Neural progenitor cell (in vitro differentiated cells): ENCODE measurements around the gene CRTC3. TPM values are rescaled to one million over a fixed set of nuclear protein-coding genes. Genes with fewer than 3 reads are reported as not detected.

ENCODE experiments used
- DNase-seq: peaks from one replicate; pipeline ENCODE4 v3.0.0-alpha.2; 2016; ENCODE audit warnings: low spot score
- H2AFZ ChIP-seq: fragments of 200-600 bp; sonication (generic); replicated peaks from 2 replicates; pipeline ENCODE4 v1.6.1; 2016; ENCODE audit warnings: antibody characterized with exemption
- H3F3A ChIP-seq: fragments of 200-600 bp; sonication (generic); 2 replicates; pipeline ENCODE4 v1.6.1; 2016; ENCODE audit warnings: antibody characterized with exemption, low read depth
- H3K27ac ChIP-seq: fragments of 200-600 bp; sonication (generic); 2 replicates; pipeline ENCODE4 v1.5.1; 2016; ENCODE audit warnings: mild to moderate bottlenecking
- H3K27me3 ChIP-seq: fragments of 200-600 bp; sonication (generic); 2 replicates; pipeline ENCODE4 v1.6.1; 2016; ENCODE audit warnings: mild to moderate bottlenecking, moderate library complexity
- H3K36me3 ChIP-seq: fragments of 200-600 bp; sonication (generic); 2 replicates; pipeline ENCODE4 v1.5.1; 2016
- H3K4me1 ChIP-seq: fragments of 200-600 bp; sonication (generic); 2 replicates; pipeline ENCODE4 v1.6.1; 2016; ENCODE audit warnings: mixed run types
- H3K4me2 ChIP-seq: fragments of 200-600 bp; sonication (generic); 2 replicates; pipeline ENCODE4 v1.6.1; 2016
- H3K4me3 ChIP-seq: fragments of 200-600 bp; sonication (generic); 2 replicates; pipeline ENCODE4 v1.5.1; 2016
- H3K79me2 ChIP-seq: fragments of 200-600 bp; sonication (generic); 2 replicates; pipeline ENCODE4 v1.6.1; 2016; ENCODE audit warnings: low read depth
- H3K9ac ChIP-seq: fragments of 200-600 bp; sonication (generic); 2 replicates; pipeline ENCODE4 v1.6.1; 2016
- H3K9me3 ChIP-seq: fragments of 200-600 bp; sonication (generic); 2 replicates; pipeline ENCODE4 v1.5.1; 2016; ENCODE audit warnings: low read depth
- H4K20me1 ChIP-seq: fragments of 200-600 bp; sonication (generic); 2 replicates; pipeline ENCODE4 v1.6.1; 2016; ENCODE audit warnings: low read depth
- H3K27ac Mint-ChIP-seq: 3 replicates; pipeline ENCODE4 v1.8.0; 2021; ENCODE audit warnings: mixed read lengths
- H3K27me3 Mint-ChIP-seq: 2 replicates; pipeline ENCODE4 v1.8.0; 2022; ENCODE audit warnings: low read depth, mild to moderate bottlenecking, inconsistent platforms, moderate library complexity, mixed read lengths; ENCODE audit not compliant: insufficient read depth
- H3K36me3 Mint-ChIP-seq: 3 replicates; pipeline ENCODE4 v1.8.0; 2021; ENCODE audit warnings: mixed read lengths
- H3K4me1 Mint-ChIP-seq: 3 replicates; pipeline ENCODE4 v1.8.0; 2021; ENCODE audit warnings: mixed read lengths
- H3K4me3 Mint-ChIP-seq: 3 replicates; pipeline ENCODE4 v1.8.0; 2021; ENCODE audit warnings: mild to moderate bottlenecking, moderate library complexity, mixed read lengths
- H3K9me3 Mint-ChIP-seq: 3 replicates; pipeline ENCODE4 v1.8.0; 2020; ENCODE audit warnings: mixed read lengths
- CTCF ChIP-seq: fragments of 200-600 bp; sonication (generic); IDR thresholded peaks from 2 replicates; pipeline ENCODE4 v1.5.1; 2017; ENCODE audit warnings: antibody characterized with exemption, mild to moderate bottlenecking
- EZH2 ChIP-seq: fragments of 200-600 bp; sonication (generic); IDR thresholded peaks from 2 replicates; pipeline ENCODE4 v1.6.1; 2017; ENCODE audit warnings: antibody characterized with exemption, mild to moderate bottlenecking, moderate library complexity
- EZH2phosphoT487 ChIP-seq: fragments of 200-600 bp; sonication (generic); IDR thresholded peaks from 2 replicates; pipeline ENCODE4 v1.6.1; 2017; ENCODE audit warnings: antibody characterized with exemption
- total RNA-seq: library from RNA; depleted of rRNA; stranded (reverse); fragments of >200 nt; gene quantifications from 2 replicates; pipeline ENCODE4 v1.2.3, GENCODE V29; 2015; ENCODE audit warnings: low replicate concordance

Gene CRTC3
- total RNA-seq, 1 donor from 2014 or later: 4.9 TPM

GRCh38 chr15:90588427-90588826, 58.7 kb downstream of the CRTC3 start:
- H3K36me3 Mint-ChIP-seq: peaks cover 2% of the 10 kb centered on the region

GRCh38 chr15:90591524-90591923, 61.8 kb downstream of the CRTC3 start:
- H3K27me3 Mint-ChIP-seq: peaks cover 4% of the 10 kb centered on the region
- no peaks in the 10 kb centered on the region for H3K9me3 ChIP-seq

More at GRCh38 chr15:90588427-90588826, 58.7 kb downstream of the CRTC3 start:
- peaks cover 8% of the 10 kb centered on the region for H3K4me1 ChIP-seq
- no peak overlapping the region for H3K4me2 ChIP-seq
- peaks cover 4% of the 10 kb centered on the region for H3K27me3 Mint-ChIP-seq
- no peaks in the 10 kb centered on the region for H3K9me3 Mint-ChIP-seq
- H3K4me3 Mint-ChIP-seq: no peak overlapping the region
- no peaks in the 10 kb centered on the region for H3K79me2 ChIP-seq
- no peaks in the 10 kb centered on the region for H3K27me3 ChIP-seq
- no peak overlapping the region for H3K27ac ChIP-seq
- no peak overlapping the region for H3K9ac ChIP-seq
- H3K4me3 ChIP-seq: no peak overlapping the region
- H2AFZ ChIP-seq: no peak overlapping the region
- no peak for TF ChIP-seq EZH2
- TF ChIP-seq EZH2phosphoT487: no peak
- no peak for TF ChIP-seq CTCF
- peaks cover 11% of the 10 kb centered on the region for H3F3A ChIP-seq
- H3K9me3 ChIP-seq: no peaks in the 10 kb centered on the region
- peaks cover 8% of the 10 kb centered on the region for H3K4me1 Mint-ChIP-seq
- H3K27ac Mint-ChIP-seq: no peak overlapping the region
- no peaks in the 10 kb centered on the region for H4K20me1 ChIP-seq
- no peaks in the 10 kb centered on the region for H3K36me3 ChIP-seq
- no peak for DNase-seq

GRCh38 chr15:90592131-90592881, 62.6 kb downstream of the CRTC3 start:
- no peak overlapping the region for H3K27ac Mint-ChIP-seq
- H3K4me3 Mint-ChIP-seq: no peak overlapping the region
- no peak overlapping the region for H3K27ac ChIP-seq
- no peaks in the 10 kb centered on the region for H3K4me1 ChIP-seq
- no peak overlapping the region for H3K4me2 ChIP-seq
- no peak for TF ChIP-seq CTCF
- TF ChIP-seq EZH2phosphoT487: no peak
- no peak for TF ChIP-seq EZH2
- H4K20me1 ChIP-seq: no peaks in the 10 kb centered on the region
- H3K36me3 Mint-ChIP-seq: peaks cover 5% of the 10 kb centered on the region
- H3K4me1 Mint-ChIP-seq: peaks cover 9% of the 10 kb centered on the region
- H3K36me3 ChIP-seq: no peaks in the 10 kb centered on the region
- H3K27me3 Mint-ChIP-seq: peaks cover 4% of the 10 kb centered on the region
- H3K27me3 ChIP-seq: no peaks in the 10 kb centered on the region
- H3F3A ChIP-seq: no peaks in the 10 kb centered on the region
- DNase-seq: no peak
- no peaks in the 10 kb centered on the region for H3K79me2 ChIP-seq
- no peak overlapping the region for H3K4me3 ChIP-seq
- no peak overlapping the region for H3K9ac ChIP-seq
- H3K9me3 Mint-ChIP-seq: no peaks in the 10 kb centered on the region
- H3K9me3 ChIP-seq: no peaks in the 10 kb centered on the region
- no peak overlapping the region for H2AFZ ChIP-seq

More at GRCh38 chr15:90591524-90591923, 61.8 kb downstream of the CRTC3 start:
- Histone ChIP-seq H4K20me1 (no peaks in the 10 kb centered on the region), H3K79me2 (no peaks in the 10 kb centered on the region), H3K36me3 (no peaks in the 10 kb centered on the region), H3K4me2 (no peak overlapping the region), H3K9ac (no peak overlapping the region), H3K4me1 (no peaks in the 10 kb centered on the region), H3K27me3 (no peaks in the 10 kb centered on the region), H2AFZ (no peak overlapping the region), H3F3A (no peaks in the 10 kb centered on the region), H3K27ac (no peak overlapping the region), H3K4me3 (no peak overlapping the region)
- no peak overlapping the region for H3K27ac Mint-ChIP-seq
- no peak overlapping the region for H3K4me3 Mint-ChIP-seq
- TF ChIP-seq EZH2 (no peak), CTCF (no peak), EZH2phosphoT487 (no peak)
- DNase-seq: no peak
- H3K4me1 Mint-ChIP-seq: peaks cover 9% of the 10 kb centered on the region
- H3K9me3 Mint-ChIP-seq: no peaks in the 10 kb centered on the region
- peaks cover 5% of the 10 kb centered on the region for H3K36me3 Mint-ChIP-seq
